HepG2 (cell line): ENCODE measurements around the gene PDCD1LG2. TPM values are rescaled to one million over a fixed set of nuclear protein-coding genes. Genes with fewer than 3 reads are reported as not detected.

Experiments used
- ATAC-seq: fragments of 200-7000 bp; cut with Tn5 transposase; 3 replicates; pipeline ENCODE4 v1.9.1; 2020; ENCODE audit warnings: mild to moderate bottlenecking, moderate library complexity
- BruUV-seq: library from RNA; stranded (reverse); fragments of 400-500 nt; replicated peaks from 2 replicates; lab custom pipeline; 2021; lab: Mats Ljungman, UMichigan
- CTCF ChIA-PET: fragments of 300-600 bp; formaldehyde crosslinking; extraction: SDS; loops from one replicate; lab custom pipeline; 2021; ENCODE audit warnings: low total read pairs, inconsistent platforms, low intra/inter-chr PET ratio; lab: Yijun Ruan, JAX
- POLR2A ChIA-PET: fragments of 350-600 bp; sonication (Branson Sonifier 250); formaldehyde crosslinking; loops from one replicate; lab custom pipeline; 2020; ENCODE audit warnings: antibody characterized with exemption, inconsistent platforms; lab: Yijun Ruan, JAX
- DNase-seq: peaks from one replicate; pipeline ENCODE4 v3.0.0-alpha.2; 2015; ENCODE audit warnings: low spot score
- FAIRE-seq: peaks from 3 replicates; lab custom pipeline; 2011; peaks lifted over from hg19 to GRCh38; lab: Jason Lieb, UNC
- H2AFZ ChIP-seq: one replicate; pipeline ENCODE4 v1.6.1; 2011; ENCODE audit warnings: low read length, inconsistent platforms
- H3K27ac ChIP-seq: fragments of 300-600 bp; 3 replicates; pipeline ENCODE4 v1.8.0; 2011; ENCODE audit warnings: mixed run types, mild to moderate bottlenecking, mixed read lengths, low read length, inconsistent platforms; ENCODE audit not compliant: insufficient read depth; ENCODE audit errors: extremely low read length
- H3K27me3 ChIP-seq, 2 experiments: fragments of 200-600 bp in 1 of 2; 2 replicates in 1 of 2; 3 replicates in 1 of 2; pipeline versions ENCODE4 v1.6.0 to v1.8.0; 2011; ENCODE audit warnings: low read length in 2 of 2, mild to moderate bottlenecking in 2 of 2, moderate library complexity in 2 of 2, inconsistent platforms in 1 of 2; ENCODE audit not compliant: insufficient read depth in 2 of 2, control insufficient read depth in 1 of 2
- H3K36me3 ChIP-seq, 2 experiments: fragments of 200-600 bp in 1 of 2; replicated peaks in 1 of 2; 2 replicates in 1 of 2; 3 replicates in 1 of 2; pipeline versions ENCODE4 v1.5.1 to v1.8.0; 2011; ENCODE audit warnings: low read length in 2 of 2, inconsistent platforms in 1 of 2; ENCODE audit not compliant: insufficient read depth in 2 of 2, control insufficient read depth in 1 of 2
- H3K4me1 ChIP-seq: 2 replicates; pipeline ENCODE4 v1.5.1; 2012; ENCODE audit warnings: low read length, inconsistent platforms; ENCODE audit not compliant: insufficient read depth
- H3K4me2 ChIP-seq: 2 replicates; pipeline ENCODE4 v1.6.0; 2011; ENCODE audit warnings: low read depth, low read length, inconsistent platforms
- H3K4me3 ChIP-seq, 3 experiments: fragments of 200-600 bp in 1 of 3; sonication (generic), shearing (Covaris generic) in 1 of 3; replicated peaks in 1 of 3; 2 replicates each; pipeline ENCODE4 v1.5.1; 2011 to 2016; ENCODE audit warnings: low read length in 3 of 3, inconsistent platforms in 2 of 3, low read depth in 2 of 3, mild to moderate bottlenecking in 2 of 3, control low read depth in 1 of 3, mixed read lengths in 1 of 3; ENCODE audit not compliant: insufficient read depth in 1 of 3
- H3K79me2 ChIP-seq: one replicate; pipeline ENCODE4 v1.6.1; 2011; ENCODE audit warnings: low read length, inconsistent platforms; ENCODE audit not compliant: insufficient read depth
- H3K9ac ChIP-seq: 2 replicates; pipeline ENCODE4 v1.6.0; 2011; ENCODE audit warnings: mild to moderate bottlenecking, low read depth, low read length, inconsistent platforms; ENCODE audit not compliant: insufficient read depth
- H3K9me3 ChIP-seq: 2 replicates; pipeline ENCODE4 v1.5.1; 2012; ENCODE audit warnings: mild to moderate bottlenecking, low read length
- H4K20me1 ChIP-seq: 2 replicates; pipeline ENCODE4 v1.6.0; 2011; ENCODE audit warnings: inconsistent platforms, mild to moderate bottlenecking, low read length, moderate library complexity; ENCODE audit not compliant: insufficient read depth
- ATM ChIP-seq: fragments of 450-650 bp; IDR thresholded peaks from 2 replicates; pipeline ENCODE4 v1.7.1; 2017; ENCODE audit warnings: mild to moderate bottlenecking, borderline replicate concordance
- CCAR2 ChIP-seq: fragments of 200-400 bp; formaldehyde crosslinking; optimal IDR thresholded peaks from 2 replicates; pipeline ENCODE3; 2018; ENCODE audit warnings: low read depth, mild to moderate bottlenecking, low read length, moderate library complexity
- CENPBD1 ChIP-seq: sonication (generic); formaldehyde crosslinking; IDR thresholded peaks from 2 replicates; pipeline ENCODE4 v1.8.0; 2022; ENCODE audit warnings: missing genetic modification reagents, low read depth, mild to moderate bottlenecking, borderline replicate concordance
- ETV5 ChIP-seq: IDR thresholded peaks from 2 replicates; pipeline ENCODE4 v1.6.1; 2018; ENCODE audit warnings: missing biosample characterization, missing genetic modification reagents, inconsistent platforms, borderline replicate concordance
- PHF5A ChIP-seq: IDR thresholded peaks from one replicate; pipeline ENCODE4 v1.6.1; 2018; ENCODE audit warnings: low read depth, missing genetic modification reagents; ENCODE audit not compliant: unreplicated experiment
- POGK ChIP-seq: sonication (generic); formaldehyde crosslinking; conservative IDR thresholded peaks from 2 replicates; pipeline ENCODE4 v1.8.0; 2022; ENCODE audit warnings: mild to moderate bottlenecking, moderate library complexity, missing genetic modification reagents
- ZFP37 ChIP-seq: sonication (generic); formaldehyde crosslinking; IDR thresholded peaks from 2 replicates; pipeline ENCODE4 v1.4.0; 2020; ENCODE audit warnings: missing genetic modification reagents, borderline replicate concordance
- ZNF33B ChIP-seq: sonication (generic); formaldehyde crosslinking; IDR thresholded peaks from 2 replicates; pipeline ENCODE4 v1.5.1; 2020; ENCODE audit warnings: mild to moderate bottlenecking, missing genetic modification reagents
- WGBS: methylation state at CpG from one replicate; pipeline ENCODE4 v1.1.6; 2017; ENCODE audit warnings: low lambda C conversion rate; 5-methylcytosine and 5-hydroxymethylcytosine counted together
- in situ Hi-C: cut with HindIII; loops from 2 replicates; pipeline ENCODE4 v1.10.0; 2017; ENCODE audit warnings: low pct_unique_long_range_greater_than_20kb; ENCODE audit not compliant: extremely low pct_ligation_motif_present
- intact Hi-C: fragments of 100-400 bp; cut with micrococcal nuclease; formaldehyde crosslinking; loops from one replicate; pipeline ENCODE4 v1.10.0; 2022; ENCODE audit not compliant: unreplicated experiment
- polyA plus RNA-seq, 8 experiments: library from polyadenylated mRNA; depleted of rRNA in 3 of 8; stranded (reverse) in 7 of 8; unstranded in 1 of 8; fragments of >200 nt; fragmentation: Illumina TruSeq in 4 of 8; extraction: Trizol in 4 of 8; gene quantifications; 2 replicates each; pipeline versions ENCODE4 v1.2.1 to v1.2.3, GENCODE V29; 2011 to 2016; ENCODE audit warnings: low read depth in 4 of 8, missing spikeins in 1 of 8, mixed read lengths in 1 of 8; ENCODE audit not compliant: insufficient read depth in 1 of 8
- total RNA-seq, 5 experiments: library from RNA; depleted of rRNA; stranded (reverse); fragments of >200 nt; fragmentation: Illumina TruSeq; extraction: Trizol; gene quantifications; 2 replicates each; pipeline ENCODE4 v1.2.3, GENCODE V29; 2016; ENCODE audit warnings: low read depth in 1 of 5
- TF ChIP-seq, protein P1 (sequence below): sonication (generic); formaldehyde crosslinking; IDR thresholded peaks from 2 replicates; pipeline ENCODE4 v1.4.0; 2020; ENCODE audit warnings: mild to moderate bottlenecking, missing genetic modification reagents, borderline replicate concordance

The PDCD1LG2 gene
- total and polyA plus RNA-seq, 2 of the 13 experiments (the other 11 are each of a cell fraction or from before 2014, with no cell fraction given) = not detected

DNA sequence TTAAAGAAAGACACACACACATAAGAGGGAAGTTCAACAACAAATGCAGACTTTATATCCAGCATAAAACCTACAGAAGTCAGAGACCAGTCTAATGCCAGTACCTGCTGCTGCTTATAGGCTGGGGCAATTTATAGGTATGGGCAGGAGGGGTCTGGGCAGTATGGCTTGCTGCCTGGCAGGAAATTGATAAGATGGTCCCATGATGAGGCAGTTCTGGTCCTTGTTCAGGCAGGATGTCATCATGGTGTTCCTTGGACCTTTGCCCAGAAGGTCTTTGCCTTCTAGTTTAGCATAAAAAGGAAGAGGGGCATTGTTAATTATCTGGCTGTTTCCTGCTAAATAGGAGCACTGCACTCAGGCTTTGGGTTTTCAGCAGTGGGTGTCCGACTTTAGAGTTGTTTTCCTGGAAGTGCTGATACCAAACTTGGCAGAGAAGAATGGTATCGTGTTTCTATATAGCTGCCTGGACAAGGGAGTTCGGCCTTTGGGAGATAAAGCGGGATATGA is 10.4 kb upstream of the PDCD1LG2 start:
- no peaks in the 10 kb centered on the region for H3K36me3 ChIP-seq
- in situ Hi-C loops (no loop called here), intact Hi-C loops (no loop called here)
- WGBS = 73% methylated on average over 4 of the region's 4 CpGs
- CTCF ChIA-PET = no interaction called here
- H3K27me3 ChIP-seq = peaks cover 0 to 16% of the 10 kb centered on the region in 2 experiments; a peak in 4 of 5 replicates
- H3K4me2 ChIP-seq = no peak overlapping the region
- DNase-seq = no peak
- BruUV-seq = no TSS peak
- H2AFZ ChIP-seq = no peak overlapping the region
- ATAC-seq = no peak
- POLR2A ChIA-PET = no interaction called here
- no peak overlapping the region for H3K27ac ChIP-seq
- no peak overlapping the region for H3K4me3 ChIP-seq
- H4K20me1 ChIP-seq = no peaks in the 10 kb centered on the region
- TF ChIP-seq CENPBD1 (CRISPR knock-in tag) = no peak
- no peak for TF ChIP-seq ETV5 (CRISPR knock-in tag)
- no peak for TF ChIP-seq POGK
- TF ChIP-seq, protein P1, sequence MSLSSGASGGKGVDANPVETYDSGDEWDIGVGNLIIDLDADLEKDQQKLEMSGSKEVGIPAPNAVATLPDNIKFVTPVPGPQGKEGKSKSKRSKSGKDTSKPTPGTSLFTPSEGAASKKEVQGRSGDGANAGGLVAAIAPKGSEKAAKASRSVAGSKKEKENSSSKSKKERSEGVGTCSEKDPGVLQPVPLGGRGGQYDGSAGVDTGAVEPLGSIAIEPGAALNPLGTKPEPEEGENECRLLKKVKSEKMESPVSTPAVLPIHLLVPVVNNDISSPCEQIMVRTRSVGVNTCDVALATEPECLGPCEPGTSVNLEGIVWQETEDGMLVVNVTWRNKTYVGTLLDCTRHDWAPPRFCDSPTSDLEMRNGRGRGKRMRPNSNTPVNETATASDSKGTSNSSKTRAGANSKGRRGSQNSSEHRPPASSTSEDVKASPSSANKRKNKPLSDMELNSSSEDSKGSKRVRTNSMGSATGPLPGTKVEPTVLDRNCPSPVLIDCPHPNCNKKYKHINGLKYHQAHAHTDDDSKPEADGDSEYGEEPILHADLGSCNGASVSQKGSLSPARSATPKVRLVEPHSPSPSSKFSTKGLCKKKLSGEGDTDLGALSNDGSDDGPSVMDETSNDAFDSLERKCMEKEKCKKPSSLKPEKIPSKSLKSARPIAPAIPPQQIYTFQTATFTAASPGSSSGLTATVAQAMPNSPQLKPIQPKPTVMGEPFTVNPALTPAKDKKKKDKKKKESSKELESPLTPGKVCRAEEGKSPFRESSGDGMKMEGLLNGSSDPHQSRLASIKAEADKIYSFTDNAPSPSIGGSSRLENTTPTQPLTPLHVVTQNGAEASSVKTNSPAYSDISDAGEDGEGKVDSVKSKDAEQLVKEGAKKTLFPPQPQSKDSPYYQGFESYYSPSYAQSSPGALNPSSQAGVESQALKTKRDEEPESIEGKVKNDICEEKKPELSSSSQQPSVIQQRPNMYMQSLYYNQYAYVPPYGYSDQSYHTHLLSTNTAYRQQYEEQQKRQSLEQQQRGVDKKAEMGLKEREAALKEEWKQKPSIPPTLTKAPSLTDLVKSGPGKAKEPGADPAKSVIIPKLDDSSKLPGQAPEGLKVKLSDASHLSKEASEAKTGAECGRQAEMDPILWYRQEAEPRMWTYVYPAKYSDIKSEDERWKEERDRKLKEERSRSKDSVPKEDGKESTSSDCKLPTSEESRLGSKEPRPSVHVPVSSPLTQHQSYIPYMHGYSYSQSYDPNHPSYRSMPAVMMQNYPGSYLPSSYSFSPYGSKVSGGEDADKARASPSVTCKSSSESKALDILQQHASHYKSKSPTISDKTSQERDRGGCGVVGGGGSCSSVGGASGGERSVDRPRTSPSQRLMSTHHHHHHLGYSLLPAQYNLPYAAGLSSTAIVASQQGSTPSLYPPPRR = no peak
- TF ChIP-seq ZNF33B (CRISPR knock-in tag) = no peak
- TF ChIP-seq PHF5A (CRISPR knock-in tag) = no peak
- TF ChIP-seq ZFP37 (CRISPR knock-in tag) = no peak
- no peak for TF ChIP-seq ATM
- TF ChIP-seq CCAR2 = no peak
- no peaks in the 10 kb centered on the region for H3K4me1 ChIP-seq
- H3K79me2 ChIP-seq = no peaks in the 10 kb centered on the region
- no peak for FAIRE-seq
- no peak overlapping the region for H3K9ac ChIP-seq
- H3K9me3 ChIP-seq = no peaks in the 10 kb centered on the region
